Esophagus (tissue), 2 donors: Measurements from ENCODE around the gene UNC79. TPM values are rescaled to one million over a fixed set of nuclear protein-coding genes. Genes with fewer than 3 reads are reported as not detected.

Source experiments
- H3K27ac ChIP-seq, 2 donors: one replicate each; pipeline ENCODE4 v1.5.1; 2013; ENCODE audit warnings: low read depth in 2 of 2, mild to moderate bottlenecking in 2 of 2, inconsistent platforms in 1 of 2, low read length in 1 of 2, moderate library complexity in 1 of 2
- H3K27me3 ChIP-seq, 2 donors: one replicate each; pipeline ENCODE4 v1.6.1; 2013; ENCODE audit warnings: low read length in 2 of 2, control low read depth in 1 of 2, mild to moderate bottlenecking in 1 of 2; ENCODE audit not compliant: insufficient read depth in 2 of 2, control insufficient read depth in 1 of 2
- H3K36me3 ChIP-seq, 2 donors: one replicate each; pipeline ENCODE4 v1.6.1; 2013; ENCODE audit warnings: low read length in 1 of 2; ENCODE audit not compliant: control insufficient read depth in 2 of 2, insufficient read depth in 2 of 2
- H3K4me1 ChIP-seq, 2 donors: one replicate each; pipeline ENCODE4 v1.6.1; 2013; ENCODE audit warnings: low read length in 1 of 2; ENCODE audit not compliant: control insufficient read depth in 2 of 2, insufficient read depth in 2 of 2
- H3K4me3 ChIP-seq, 2 donors: one replicate each; pipeline ENCODE4 v1.5.1; 2013; ENCODE audit warnings: low read length in 2 of 2, mild to moderate bottlenecking in 2 of 2, low read depth in 1 of 2, moderate library complexity in 1 of 2
- H3K9me3 ChIP-seq, 2 donors: one replicate each; pipeline ENCODE4 v1.6.1; 2013; ENCODE audit warnings: mild to moderate bottlenecking in 2 of 2, low read depth in 1 of 2, low read length in 1 of 2, moderate library complexity in 1 of 2; ENCODE audit not compliant: control insufficient read depth in 2 of 2, insufficient read depth in 1 of 2
- WGBS, 2 donors: extraction: QIAGEN DNeasy Blood & Tissue Kit; methylation state at CpG; one replicate each; pipeline ENCODE4 v1.1.7; 2013; 5-methylcytosine and 5-hydroxymethylcytosine counted together
- polyA plus RNA-seq, 2 donors: library from polyadenylated mRNA; stranded (reverse); fragments of 200-250 nt; gene quantifications; one replicate each; pipeline ENCODE4 v1.2.3, GENCODE V29; 2013
- donor health status: healthy with polysubstance abuse.
- donor health status: Bipolar disorder and iron deficiency.

The UNC79 gene
- polyA plus RNA-seq, 2 donors: 0.01 to 0.02 TPM

DNA sequence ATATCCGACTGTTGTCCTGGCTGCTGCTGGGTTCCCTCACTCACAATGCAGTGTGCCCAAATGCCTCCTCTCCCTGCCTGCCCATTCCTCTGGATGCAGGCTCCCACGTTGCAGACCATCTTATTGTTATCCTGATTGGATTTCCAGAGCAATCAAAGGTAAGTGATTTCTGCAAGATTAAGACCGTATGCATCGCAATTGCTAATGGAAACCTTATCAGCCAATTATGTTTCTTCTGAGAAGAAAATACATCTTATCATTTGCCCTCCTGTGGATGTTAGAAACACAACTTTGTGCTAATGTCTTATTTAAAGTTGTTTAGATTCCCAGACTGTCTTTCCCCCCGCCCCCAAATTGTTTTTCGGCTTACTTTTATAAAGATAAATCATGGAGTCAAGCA lies 259.4 kb downstream of the UNC79 start:
- no peaks in the 10 kb centered on the region for H3K9me3 ChIP-seq
- WGBS, 2 donors: 75% methylated on average over 6 of the region's 6 CpGs
- no peak overlapping the region for H3K4me3 ChIP-seq
- no peak overlapping the region for H3K27ac ChIP-seq
- no peaks in the 10 kb centered on the region for H3K4me1 ChIP-seq
- H3K36me3 ChIP-seq: no peaks in the 10 kb centered on the region
- H3K27me3 ChIP-seq: no peaks in the 10 kb centered on the region

DNA sequence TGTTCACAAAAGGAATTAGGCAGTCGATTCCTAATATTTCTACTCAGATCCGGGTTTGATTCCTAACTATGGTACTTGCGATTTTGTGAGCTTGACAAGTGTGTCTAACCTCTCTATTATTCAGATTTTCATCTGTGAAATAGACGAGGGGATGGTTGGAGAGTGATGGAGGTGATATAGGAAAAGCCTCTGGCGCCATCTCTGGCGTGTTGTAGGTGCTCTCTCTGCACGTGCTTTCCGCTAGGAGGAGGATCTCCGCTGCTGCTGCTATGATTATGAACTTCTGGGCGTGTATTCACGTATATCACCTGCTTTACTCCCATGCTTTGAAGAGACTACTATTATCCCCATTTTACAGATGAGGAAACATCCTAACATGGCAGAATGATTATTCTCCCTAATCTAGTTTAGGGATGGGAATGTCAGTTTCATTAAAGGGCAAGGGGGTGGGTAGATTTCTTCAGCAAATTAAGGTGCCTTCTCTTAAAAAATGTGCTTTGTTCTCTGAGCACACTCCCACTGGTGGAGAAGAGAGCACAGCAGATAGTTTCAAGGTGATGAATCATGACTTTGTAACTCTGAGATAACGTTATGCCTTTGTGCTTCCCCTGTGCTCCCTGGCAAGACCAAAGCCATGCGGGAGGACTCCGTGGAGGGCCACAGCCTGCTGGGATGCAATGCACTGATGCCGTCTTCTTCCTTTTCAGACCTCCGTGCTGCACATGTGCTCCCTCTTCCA lies 260.5 kb downstream of the UNC79 start:
- no peaks in the 10 kb centered on the region for H3K27me3 ChIP-seq
- H3K4me3 ChIP-seq: no peak overlapping the region
- 82 to 86% methylated on average over 16 of the region's 16 CpGs for WGBS, 2 donors
- H3K4me1 ChIP-seq: no peaks in the 10 kb centered on the region
- H3K9me3 ChIP-seq: no peaks in the 10 kb centered on the region
- no peaks in the 10 kb centered on the region for H3K36me3 ChIP-seq
- H3K27ac ChIP-seq: no peak overlapping the region

DNA sequence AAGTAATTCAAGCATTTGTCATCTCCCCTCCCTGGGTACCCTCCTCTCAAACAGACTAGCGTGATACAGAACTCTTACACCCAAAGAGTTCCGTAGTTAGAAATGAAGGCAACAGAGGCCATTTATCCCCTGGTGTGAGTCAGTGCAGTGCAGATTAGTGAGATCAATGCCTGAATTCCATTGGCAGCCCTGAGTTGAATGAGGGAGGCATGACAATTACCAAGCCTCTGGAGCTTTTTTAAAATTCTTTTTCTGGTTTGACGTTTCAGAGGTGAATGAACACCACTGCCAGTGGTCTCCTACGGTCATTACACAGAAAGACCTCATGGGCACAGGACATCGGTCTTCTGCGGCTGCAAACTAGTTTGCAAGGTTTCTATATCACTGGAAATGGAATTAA lies 263.2 kb downstream of the UNC79 start:
- no peak overlapping the region for H3K4me3 ChIP-seq
- no peak overlapping the region for H3K27ac ChIP-seq
- no peaks in the 10 kb centered on the region for H3K9me3 ChIP-seq
- H3K27me3 ChIP-seq: no peaks in the 10 kb centered on the region
- 60 to 70% methylated on average over 6 of the region's 6 CpGs for WGBS, 2 donors
- H3K4me1 ChIP-seq: no peaks in the 10 kb centered on the region
- no peaks in the 10 kb centered on the region for H3K36me3 ChIP-seq

DNA sequence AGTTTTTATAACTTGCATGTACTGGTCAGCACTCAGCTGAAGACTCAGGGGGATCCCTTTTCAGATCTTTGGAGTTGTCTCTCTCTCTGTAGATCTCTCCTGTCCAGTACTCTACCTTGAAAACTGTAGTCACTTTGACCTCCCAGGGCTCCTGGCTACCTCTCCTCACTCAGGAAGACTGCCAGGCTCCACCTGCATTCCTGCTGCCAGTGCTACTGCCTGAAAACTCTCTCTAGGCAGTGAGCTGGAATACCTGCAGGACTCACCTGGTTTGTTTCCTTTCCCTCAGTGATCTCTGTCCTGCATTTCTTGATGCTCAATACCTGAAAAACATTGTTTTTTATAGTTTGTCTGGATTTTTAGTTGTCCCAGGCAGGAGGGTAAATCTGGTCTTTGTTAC lies 270.2 kb downstream of the UNC79 start:
- H3K27ac ChIP-seq: no peak overlapping the region
- H3K4me1 ChIP-seq: no peaks in the 10 kb centered on the region
- no peaks in the 10 kb centered on the region for H3K9me3 ChIP-seq
- no peaks in the 10 kb centered on the region for H3K36me3 ChIP-seq
- H3K4me3 ChIP-seq: no peak overlapping the region
- no peaks in the 10 kb centered on the region for H3K27me3 ChIP-seq

DNA sequence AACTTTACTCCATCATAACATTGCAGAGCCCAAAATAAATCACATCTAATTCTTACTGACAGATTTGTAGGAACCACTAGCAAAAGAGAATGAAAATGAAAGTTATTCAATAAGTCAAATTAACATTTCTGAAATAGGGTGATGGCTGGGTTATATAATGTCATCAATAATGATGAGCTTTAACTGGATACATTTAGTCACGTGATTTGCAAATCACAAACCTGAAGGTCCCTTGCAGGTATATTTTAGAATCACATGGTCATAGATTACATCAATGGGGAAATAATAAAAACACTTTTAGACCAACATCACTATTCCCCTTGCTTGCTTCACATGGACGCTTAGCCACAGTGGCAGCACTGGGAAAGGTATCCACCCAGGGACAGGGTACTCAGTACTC lies 270.8 kb downstream of the UNC79 start:
- H3K36me3 ChIP-seq: no peaks in the 10 kb centered on the region
- H3K9me3 ChIP-seq: no peaks in the 10 kb centered on the region
- H3K27ac ChIP-seq: no peak overlapping the region
- no peak overlapping the region for H3K4me3 ChIP-seq
- no peaks in the 10 kb centered on the region for H3K27me3 ChIP-seq
- no peaks in the 10 kb centered on the region for H3K4me1 ChIP-seq
- 80 to 90% methylated on average over 2 of the region's 2 CpGs for WGBS, 2 donors

DNA sequence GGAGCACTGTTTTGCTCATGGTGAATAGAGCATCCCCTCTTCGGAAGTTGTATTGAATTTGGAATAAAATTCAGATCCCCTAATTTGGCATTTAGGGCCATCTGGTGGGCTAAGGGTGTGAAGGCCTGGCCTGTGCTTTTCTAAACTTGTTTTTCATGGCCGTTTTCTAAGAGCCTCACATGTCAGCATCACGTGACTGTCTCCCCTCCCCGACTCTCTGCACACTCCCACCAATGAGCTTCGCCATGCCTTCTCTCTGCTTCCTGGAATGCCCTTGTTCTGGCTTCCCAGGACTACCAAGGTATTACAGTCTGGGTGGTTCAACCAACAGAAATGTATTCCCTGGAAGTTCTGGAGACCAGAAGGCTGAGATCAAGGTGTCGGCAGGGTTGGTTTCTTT lies 272.2 kb downstream of the UNC79 start:
- H3K27ac ChIP-seq: no peak overlapping the region
- H3K9me3 ChIP-seq: no peaks in the 10 kb centered on the region
- H3K4me1 ChIP-seq: no peaks in the 10 kb centered on the region
- H3K36me3 ChIP-seq: no peaks in the 10 kb centered on the region
- no peaks in the 10 kb centered on the region for H3K27me3 ChIP-seq
- WGBS, 2 donors: 79 to 82% methylated on average over 6 of the region's 6 CpGs
- H3K4me3 ChIP-seq: no peak overlapping the region

DNA sequence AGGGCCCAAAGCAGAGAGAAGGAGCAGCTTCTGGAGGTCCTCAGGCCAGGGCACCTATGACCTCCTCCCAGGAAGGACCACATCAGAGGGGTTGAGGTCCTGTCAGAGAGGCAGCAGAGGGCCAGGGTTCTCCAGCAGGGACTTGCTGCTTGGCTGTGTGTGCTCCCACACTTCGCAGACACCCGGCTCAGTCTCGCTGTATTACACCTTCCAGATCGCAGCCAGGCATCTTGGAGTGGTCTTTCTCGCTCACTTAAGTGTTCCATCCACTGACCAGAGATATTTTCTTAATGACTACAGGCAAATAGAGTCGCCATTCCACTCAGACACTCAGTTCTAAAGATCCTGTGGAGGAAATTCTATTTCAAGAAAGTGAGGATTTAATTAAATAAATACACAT lies 273.2 kb downstream of the UNC79 start:
- no peaks in the 10 kb centered on the region for H3K4me1 ChIP-seq
- no peaks in the 10 kb centered on the region for H3K27me3 ChIP-seq
- 84 to 86% methylated on average over 6 of the region's 6 CpGs for WGBS, 2 donors
- no peaks in the 10 kb centered on the region for H3K36me3 ChIP-seq
- H3K4me3 ChIP-seq: no peak overlapping the region
- no peaks in the 10 kb centered on the region for H3K9me3 ChIP-seq
- H3K27ac ChIP-seq: no peak overlapping the region

DNA sequence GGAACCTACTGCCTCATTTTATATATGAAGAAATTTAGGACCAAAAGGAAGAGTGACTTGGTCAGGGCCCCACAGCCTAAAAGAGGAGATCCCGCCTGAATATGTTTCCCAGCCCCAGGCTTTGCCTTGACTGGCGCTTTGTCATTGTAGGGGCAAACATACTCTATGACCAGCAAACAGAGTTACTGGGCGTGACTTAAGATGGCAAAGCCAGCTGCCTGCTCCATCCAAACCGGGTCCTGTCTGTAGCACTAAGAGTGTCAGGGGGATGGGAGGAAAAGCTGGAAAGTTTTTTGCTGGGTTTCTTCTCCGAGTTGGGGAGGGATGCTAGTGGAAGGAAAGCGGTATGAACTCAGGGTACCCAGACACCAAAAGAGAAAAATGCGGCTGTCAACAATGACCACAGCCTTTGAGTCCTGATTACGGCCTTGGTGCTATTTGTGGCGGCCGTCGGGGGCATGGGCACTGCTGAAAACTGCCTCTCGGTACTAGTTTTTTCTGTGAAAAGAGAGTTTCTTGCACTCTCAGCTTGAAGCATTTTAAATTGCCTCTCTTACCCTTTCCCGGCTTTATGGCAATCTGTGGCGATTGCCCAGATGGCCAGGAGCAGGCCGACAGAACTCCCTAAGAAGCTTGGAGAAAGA lies 274.9 kb downstream of the UNC79 start:
- H3K36me3 ChIP-seq: no peaks in the 10 kb centered on the region
- no peak overlapping the region for H3K4me3 ChIP-seq
- H3K27ac ChIP-seq: no peak overlapping the region
- H3K4me1 ChIP-seq: no peaks in the 10 kb centered on the region
- H3K9me3 ChIP-seq: no peaks in the 10 kb centered on the region
- WGBS, 2 donors: 87 to 90% methylated on average over 15 of the region's 15 CpGs
- H3K27me3 ChIP-seq: no peaks in the 10 kb centered on the region

DNA sequence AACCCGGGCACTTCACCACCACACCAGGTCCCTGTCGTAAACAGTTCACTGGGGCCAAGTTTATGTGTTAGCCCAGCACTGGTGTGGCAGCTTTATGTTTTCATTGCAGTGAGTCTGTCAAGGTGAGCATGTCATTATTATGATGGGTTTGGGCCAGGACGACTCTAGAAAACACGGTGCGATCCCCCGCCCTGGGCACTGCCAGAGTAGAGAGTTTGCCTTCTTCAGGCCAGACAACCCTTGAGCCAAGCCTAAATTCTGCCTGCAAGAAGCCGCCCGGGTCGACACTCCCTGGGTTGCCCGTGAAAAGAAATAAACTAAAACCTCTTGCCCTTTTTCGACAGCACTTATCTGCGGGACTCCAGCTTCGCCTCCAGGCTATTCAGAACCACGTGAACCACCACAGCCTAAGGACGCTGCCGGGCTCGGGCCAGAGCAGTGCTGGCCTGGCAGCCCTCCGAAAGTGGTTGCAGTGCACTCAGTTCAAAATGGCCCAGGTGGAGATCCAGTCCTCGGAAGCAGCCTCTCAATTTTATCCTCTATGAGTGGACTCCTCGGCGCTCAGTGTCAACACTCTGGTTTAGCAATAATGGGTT lies 275.7 kb downstream of the UNC79 start:
- no peaks in the 10 kb centered on the region for H3K27me3 ChIP-seq
- no peak overlapping the region for H3K27ac ChIP-seq
- H3K4me3 ChIP-seq: no peak overlapping the region
- no peaks in the 10 kb centered on the region for H3K36me3 ChIP-seq
- no peaks in the 10 kb centered on the region for H3K9me3 ChIP-seq
- WGBS, 2 donors: 83 to 87% methylated on average over 21 of the region's 21 CpGs
- H3K4me1 ChIP-seq: no peaks in the 10 kb centered on the region

DNA sequence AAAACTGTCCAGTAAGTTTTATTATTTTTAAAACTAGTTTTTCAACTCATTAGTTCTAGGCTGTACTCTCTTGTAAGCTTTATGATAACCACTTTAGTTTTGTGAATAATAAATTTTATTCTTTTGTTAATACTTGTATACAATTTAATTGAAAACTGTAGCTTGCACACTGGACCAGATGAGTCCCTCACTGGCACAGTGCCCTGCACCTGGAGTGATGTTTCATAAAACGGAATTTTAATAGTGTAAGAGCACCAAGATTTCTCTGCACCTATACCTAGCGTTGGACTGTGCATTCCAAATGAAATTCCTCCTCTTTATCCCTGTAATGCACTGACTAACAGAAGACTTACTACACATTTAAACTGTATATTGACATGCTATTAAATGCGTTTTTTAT lies 276.7 kb downstream of the UNC79 start:
- Histone ChIP-seq H3K27me3 (no peaks in the 10 kb centered on the region), H3K9me3 (no peaks in the 10 kb centered on the region), H3K27ac (no peak overlapping the region), H3K4me3 (no peak overlapping the region), H3K4me1 (peaks cover 0 to 4% of the 10 kb centered on the region in 2 donors), H3K36me3 (no peaks in the 10 kb centered on the region)
- 53 to 55% methylated on average over 3 of the region's 3 CpGs for WGBS, 2 donors
